Fibroblast of pulmonary artery (primary cell): Measurements from ENCODE around the gene ELMO1.

Experiments
- DNase-seq: peaks from one replicate; pipeline ENCODE4 v3.0.0-alpha.2; 2010; ENCODE audit warnings: low read depth
- H3K4me3 ChIP-seq: replicated peaks from 2 replicates; pipeline ENCODE4 v1.5.1; 2011; ENCODE audit warnings: low read depth, mild to moderate bottlenecking, control low read depth, low read length, moderate library complexity
- CTCF ChIP-seq: IDR thresholded peaks from 2 replicates; pipeline ENCODE4 v1.5.1; 2011; ENCODE audit warnings: mild to moderate bottlenecking, control low read depth, low read length, inconsistent platforms; ENCODE audit errors: missing control alignments

The ELMO1 gene

GRCh38 chr7:36894190-36894589 is 554.5 kb downstream of the ELMO1 start:
- TF ChIP-seq CTCF, result no peak
- DNase-seq, result no peak
- no peak overlapping the region for H3K4me3 ChIP-seq

- TF ChIP-seq CTCF, result no peak
- DNase-seq, result no peak
- H3K4me3 ChIP-seq, result no peak overlapping the region
Measured at GRCh38 chr7:36889182-36889581, 559.5 kb downstream of the ELMO1 start.

- no peak for DNase-seq
- H3K4me3 ChIP-seq, result no peak overlapping the region
- no peak for TF ChIP-seq CTCF
Measured at GRCh38 chr7:36887969-36888368, 560.7 kb downstream of the ELMO1 start.

GRCh38 chr7:36887233-36887632 is 561.4 kb downstream of the ELMO1 start:
- no peak overlapping the region for H3K4me3 ChIP-seq
- no peak for DNase-seq
- no peak for TF ChIP-seq CTCF

GRCh38 chr7:36884910-36885309 is 563.8 kb downstream of the ELMO1 start:
- H3K4me3 ChIP-seq, result no peak overlapping the region
- no peak for TF ChIP-seq CTCF
- no peak for DNase-seq

- no peak for DNase-seq
- no peak for TF ChIP-seq CTCF
- no peak overlapping the region for H3K4me3 ChIP-seq
Measured at GRCh38 chr7:36884351-36884750, 564.3 kb downstream of the ELMO1 start.

GRCh38 chr7:36881233-36881874 is 567.3 kb downstream of the ELMO1 start:
- no peak for TF ChIP-seq CTCF
- no peak for DNase-seq
- no peak overlapping the region for H3K4me3 ChIP-seq
